G401 (cell line): ENCODE results near the gene CD68. TPM values are rescaled to one million over a fixed set of nuclear protein-coding genes. Genes with fewer than 3 reads are reported as not detected.

ENCODE experiments used
- DNase-seq: peaks from one replicate; pipeline ENCODE4 v3.0.0-alpha.2; 2015; ENCODE audit warnings: low spot score
- in situ Hi-C: cut with HindIII; loops from 2 replicates; pipeline ENCODE4 v1.10.0; 2016; ENCODE audit warnings: low sequenced_read_pairs, mixed read lengths
- total RNA-seq: library from RNA; depleted of rRNA; stranded (reverse); fragments of >200 nt; shearing (Covaris generic); gene quantifications from 2 replicates; pipeline ENCODE4 v1.2.3, GENCODE V29; 2014

CD68 gene
- total RNA-seq, 1 experiment from 2014 or later, result 119 TPM

DNA sequence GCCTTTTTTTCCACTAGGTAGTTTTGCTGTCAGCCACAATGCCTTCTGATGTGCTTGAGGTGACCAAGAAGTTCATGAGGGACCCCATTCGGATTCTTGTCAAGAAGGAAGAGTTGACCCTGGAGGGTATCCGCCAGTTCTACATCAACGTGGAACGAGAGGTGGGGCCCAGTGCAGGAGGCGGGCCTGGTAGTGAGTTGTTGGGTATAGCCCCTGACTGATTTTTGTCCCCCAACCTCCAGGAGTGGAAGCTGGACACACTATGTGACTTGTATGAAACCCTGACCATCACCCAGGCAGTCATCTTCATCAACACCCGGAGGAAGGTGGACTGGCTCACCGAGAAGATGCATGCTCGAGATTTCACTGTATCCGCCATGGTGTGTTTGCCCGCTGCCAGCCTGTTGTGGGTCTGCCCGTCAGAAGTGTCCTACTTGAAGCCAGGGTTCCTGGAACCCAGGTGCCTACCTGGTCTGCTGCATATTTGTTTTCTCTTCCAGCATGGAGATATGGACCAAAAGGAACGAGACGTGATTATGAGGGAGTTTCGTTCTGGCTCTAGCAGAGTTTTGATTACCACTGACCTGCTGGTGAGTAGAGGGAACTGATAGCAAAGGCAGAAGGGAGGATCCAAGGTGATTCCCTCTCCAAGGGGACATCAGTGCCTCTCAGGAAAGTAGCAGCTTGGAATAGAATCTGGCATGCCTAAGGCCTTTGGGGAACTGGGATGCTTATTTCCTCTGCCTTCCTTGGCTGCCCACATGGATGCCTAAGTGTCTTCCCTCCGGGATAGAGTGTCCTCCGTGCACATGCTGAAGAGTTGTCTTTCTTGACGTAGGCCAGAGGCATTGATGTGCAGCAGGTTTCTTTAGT is 1.9 kb upstream of the CD68 start:
- no peak for DNase-seq
- in situ Hi-C loops, result no loop called here

DNA sequence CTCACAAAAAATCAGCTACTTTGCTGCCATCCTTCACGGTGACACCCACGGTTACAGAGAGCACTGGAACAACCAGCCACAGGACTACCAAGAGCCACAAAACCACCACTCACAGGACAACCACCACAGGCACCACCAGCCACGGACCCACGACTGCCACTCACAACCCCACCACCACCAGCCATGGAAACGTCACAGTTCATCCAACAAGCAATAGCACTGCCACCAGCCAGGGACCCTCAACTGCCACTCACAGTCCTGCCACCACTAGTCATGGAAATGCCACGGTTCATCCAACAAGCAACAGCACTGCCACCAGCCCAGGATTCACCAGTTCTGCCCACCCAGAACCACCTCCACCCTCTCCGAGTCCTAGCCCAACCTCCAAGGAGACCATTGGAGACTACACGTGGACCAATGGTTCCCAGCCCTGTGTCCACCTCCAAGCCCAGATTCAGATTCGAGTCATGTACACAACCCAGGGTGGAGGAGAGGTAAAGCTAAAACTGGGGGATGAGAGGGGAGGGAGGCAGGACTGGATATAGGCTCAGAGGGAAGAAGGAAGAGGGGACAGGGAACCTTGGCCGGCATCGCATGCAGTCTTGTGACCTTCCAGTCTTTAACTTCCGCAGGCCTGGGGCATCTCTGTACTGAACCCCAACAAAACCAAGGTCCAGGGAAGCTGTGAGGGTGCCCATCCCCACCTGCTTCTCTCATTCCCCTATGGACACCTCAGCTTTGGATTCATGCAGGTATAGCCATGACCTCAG is 581 bp downstream of the CD68 start:
- DNase-seq, result no peak
- in situ Hi-C loops, result no loop called here

DNA sequence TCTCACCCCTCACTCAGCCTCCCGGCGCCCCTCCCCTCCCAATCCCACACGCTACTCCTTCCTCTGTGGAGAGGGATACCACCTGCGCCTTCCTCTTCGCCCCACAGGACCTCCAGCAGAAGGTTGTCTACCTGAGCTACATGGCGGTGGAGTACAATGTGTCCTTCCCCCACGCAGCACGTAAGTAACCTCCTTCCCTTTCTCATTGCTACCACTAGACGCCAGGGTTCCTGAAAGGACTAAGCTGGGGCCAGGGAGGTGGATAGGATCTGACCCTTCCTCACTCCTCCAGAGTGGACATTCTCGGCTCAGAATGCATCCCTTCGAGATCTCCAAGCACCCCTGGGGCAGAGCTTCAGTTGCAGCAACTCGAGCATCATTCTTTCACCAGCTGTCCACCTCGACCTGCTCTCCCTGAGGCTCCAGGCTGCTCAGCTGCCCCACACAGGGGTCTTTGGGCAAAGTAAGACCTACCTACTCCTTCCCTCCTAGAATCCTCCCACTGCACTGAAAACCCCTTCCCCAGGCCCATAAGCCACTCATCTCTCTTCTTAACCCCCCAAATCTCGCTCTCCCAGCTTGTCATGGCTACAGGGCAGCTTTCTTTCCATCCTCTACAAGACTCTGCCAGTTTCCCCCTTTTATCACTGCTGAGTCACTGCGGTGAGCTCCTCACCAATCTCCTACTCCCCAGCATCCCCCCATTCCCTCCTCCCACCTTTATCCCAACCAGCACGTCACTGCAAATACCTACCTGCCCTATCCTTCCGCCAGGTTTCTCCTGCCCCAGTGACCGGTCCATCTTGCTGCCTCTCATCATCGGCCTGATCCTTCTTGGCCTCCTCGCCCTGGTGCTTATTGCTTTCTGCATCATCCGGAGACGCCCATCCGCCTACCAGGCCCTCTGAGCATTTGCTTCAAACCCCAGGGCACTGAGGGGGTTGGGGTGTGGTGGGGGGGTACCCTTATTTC is 1.5 kb downstream of the CD68 start:
- in situ Hi-C loops, result no loop called here

DNA sequence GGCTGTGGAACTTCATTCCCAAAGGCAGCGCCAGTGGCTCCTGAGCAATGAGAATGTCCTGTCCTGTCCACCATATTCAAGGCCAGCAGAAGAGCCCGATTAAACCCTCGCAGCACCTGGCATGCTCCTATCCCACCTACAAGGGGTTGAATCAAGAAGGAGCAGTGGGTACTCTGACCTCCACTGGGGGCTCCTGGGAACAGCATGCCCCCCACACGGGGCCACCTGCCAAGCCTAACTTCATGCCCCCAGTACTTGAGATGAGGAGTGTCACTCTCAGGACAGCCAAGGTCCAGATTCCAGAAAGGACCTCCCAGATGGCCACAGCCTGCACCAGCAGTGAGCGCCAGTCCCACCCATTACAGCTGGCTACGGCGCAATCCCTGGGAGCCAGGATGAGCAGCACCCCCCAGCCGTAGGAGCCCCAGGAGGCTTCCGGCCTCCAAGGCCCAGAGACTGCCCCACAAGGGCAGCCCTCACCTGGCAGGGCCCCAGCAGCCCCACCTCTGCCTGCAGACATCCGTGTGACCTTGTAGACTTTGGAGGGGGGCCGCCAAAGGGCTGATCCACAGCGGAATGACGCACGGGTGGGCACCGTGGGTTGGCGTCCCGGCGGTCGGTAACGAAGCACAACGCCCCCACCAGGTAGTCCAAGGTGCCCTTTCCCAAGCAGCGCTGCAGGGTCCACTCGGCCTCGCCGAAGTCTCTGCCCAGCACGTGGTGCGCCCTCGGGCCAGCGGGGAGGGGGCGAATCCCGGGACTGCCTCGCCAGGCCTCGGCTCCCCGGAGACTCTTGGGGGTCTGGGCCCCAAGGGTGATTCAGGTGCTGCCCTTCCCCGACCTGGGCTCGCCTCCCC is 3.2 kb downstream of the CD68 start:
- DNase-seq, result no peak
- in situ Hi-C loops, result no loop called here

More for the DNA sequence above, 1.5 kb downstream of the CD68 start:
- DNase-seq, result no peak

DNA sequence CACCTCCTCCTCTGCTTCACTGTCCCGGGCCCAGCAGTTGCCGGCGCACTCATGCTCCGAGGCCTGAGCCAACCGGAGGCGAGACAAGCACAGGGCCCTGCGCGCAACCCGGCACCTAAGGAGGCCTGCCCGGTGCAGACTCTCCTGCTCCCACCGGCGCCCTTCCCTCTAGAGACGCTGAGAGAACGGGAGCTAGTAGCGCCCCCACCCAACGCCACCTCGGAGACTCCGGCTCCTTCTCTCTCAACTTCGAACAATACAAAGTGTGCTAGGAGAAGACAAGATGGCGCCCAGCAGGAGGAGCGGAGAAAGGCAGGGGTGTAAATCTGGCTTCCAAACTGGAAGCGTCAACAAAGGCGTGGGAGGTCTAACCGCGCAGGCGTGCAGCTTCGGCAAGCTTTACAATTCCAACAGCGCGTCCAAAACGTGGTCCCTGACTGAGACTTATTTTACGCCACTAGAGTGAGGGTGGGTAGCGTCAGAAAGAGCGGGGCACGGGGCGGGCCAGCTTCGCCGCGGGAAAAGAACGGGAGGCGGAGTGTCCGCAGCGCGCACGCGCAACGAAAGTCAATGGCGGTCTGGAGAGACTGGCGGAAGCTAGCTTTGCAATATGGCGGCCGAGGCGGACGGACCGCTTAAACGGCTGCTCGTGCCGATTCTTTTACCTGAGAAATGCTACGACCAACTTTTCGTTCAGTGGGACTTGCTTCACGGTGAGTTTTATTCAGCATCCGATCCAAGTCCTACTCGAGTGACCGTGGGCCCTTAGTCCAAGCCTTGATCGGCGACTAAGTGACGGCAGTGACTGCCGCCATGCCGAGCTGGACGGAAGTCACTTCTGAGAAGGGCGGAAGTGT is 4.0 kb downstream of the CD68 start, which contains the start of gene MPDU1:
MPDU1 (plus strand) TSS at position 600 of the 857 bp plus-strand sequence; CDS start at position 611, 11 bp downstream.
- in situ Hi-C loops, result no loop called here
- DNase-seq, result peak; percentile 97

DNA sequence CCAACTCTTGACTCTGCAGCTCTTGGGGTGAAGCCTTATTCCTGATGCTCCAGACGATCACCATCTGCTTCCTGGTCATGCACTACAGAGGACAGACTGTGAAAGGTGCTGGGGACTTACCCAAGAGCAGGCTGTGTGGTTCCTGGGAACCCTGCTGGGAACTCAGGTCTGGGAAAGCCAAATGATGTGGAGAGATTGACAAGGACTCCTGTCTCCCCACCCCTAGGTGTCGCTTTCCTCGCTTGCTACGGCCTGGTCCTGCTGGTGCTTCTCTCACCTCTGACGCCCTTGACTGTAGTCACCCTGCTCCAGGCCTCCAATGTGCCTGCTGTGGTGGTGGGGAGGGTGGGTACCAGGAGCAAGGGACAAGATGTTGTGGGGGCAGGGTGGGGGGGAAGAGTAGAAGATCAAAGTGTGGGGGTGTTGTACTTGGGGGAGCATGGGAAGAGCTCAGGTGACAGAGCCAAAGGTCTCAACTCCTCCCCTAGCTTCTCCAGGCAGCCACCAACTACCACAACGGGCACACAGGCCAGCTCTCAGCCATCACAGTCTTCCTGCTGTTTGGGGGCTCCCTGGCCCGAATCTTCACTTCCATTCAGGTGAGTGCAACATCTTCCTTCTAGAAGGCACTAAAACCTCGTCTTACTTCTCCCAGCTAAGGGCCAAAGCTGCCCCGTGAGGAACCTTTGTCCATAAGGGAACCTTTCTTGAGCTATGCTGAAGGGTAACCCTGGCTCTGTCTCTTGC is 7.4 kb downstream of the CD68 start:
- in situ Hi-C loops, result no loop called here

DNA sequence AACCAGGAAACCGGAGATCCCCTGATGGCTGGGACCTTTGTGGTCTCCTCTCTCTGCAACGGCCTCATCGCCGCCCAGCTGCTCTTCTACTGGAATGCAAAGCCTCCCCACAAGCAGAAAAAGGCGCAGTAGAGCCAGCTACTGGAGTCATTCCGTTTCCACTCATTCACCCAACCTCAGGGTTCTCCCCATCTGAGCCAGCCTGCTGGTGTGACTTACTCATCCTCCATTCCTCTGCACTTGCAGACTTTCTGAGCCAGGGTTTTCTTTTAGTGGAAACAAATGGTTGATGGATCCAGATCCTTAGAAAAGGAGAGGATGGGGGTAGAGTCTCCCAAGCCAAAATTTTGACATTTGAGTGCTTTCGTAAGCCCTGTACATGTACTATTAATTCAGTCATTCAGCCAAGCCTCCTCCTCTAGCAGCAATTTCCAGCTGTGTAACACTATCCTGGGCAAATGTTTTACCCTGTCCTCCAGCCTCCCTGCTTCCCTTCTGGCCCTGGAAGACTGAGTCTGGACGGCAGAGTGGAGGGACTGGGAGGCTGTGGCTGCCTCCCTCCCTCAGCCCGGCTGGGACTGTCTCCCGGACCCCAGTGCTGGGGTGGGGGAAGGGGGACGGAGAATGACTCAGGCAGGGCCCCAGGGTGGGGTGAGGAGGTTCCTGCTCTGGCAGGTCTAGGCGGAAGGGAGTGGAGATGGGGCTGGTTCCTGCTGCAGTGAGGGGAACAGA is 8.1 kb downstream of the CD68 start:
- in situ Hi-C loops, result no loop called here
- DNase-seq, result no peak

More for the DNA sequence above, 7.4 kb downstream of the CD68 start:
- DNase-seq, result peak; percentile 67

DNA sequence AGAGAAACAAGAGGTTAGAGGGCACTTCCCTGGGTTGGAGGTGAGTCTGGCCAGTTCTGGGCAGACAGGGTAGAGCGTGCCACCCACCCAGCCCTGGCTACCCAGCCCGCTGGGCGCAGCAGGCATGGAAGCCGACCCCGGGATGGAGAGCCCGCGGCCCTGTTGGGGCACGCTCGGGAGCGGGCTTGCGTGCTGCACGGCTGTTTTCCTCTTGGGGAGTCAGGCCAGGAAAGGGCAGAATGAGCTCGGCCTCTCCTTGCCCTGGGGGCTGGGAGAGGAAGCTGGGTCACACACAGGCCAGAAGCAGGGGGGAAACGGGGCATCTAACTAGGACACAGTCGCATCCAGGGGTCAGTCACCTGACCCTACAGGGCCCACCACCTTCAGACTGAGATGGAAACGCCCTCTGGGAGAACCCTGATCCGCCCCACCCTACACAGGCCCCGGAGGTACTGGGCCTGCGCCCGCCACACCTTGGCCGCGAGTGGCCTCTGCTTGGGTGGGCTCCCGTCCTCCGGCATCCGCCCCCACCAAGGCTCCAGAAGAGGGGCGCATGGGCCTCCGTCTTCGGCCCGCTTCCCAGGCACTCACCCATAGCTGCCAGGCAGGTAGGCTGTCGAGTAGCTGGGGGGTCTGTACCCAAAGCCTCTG is 9.2 kb downstream of the CD68 start:
- DNase-seq, result no peak
- in situ Hi-C loops, result no loop called here

DNA sequence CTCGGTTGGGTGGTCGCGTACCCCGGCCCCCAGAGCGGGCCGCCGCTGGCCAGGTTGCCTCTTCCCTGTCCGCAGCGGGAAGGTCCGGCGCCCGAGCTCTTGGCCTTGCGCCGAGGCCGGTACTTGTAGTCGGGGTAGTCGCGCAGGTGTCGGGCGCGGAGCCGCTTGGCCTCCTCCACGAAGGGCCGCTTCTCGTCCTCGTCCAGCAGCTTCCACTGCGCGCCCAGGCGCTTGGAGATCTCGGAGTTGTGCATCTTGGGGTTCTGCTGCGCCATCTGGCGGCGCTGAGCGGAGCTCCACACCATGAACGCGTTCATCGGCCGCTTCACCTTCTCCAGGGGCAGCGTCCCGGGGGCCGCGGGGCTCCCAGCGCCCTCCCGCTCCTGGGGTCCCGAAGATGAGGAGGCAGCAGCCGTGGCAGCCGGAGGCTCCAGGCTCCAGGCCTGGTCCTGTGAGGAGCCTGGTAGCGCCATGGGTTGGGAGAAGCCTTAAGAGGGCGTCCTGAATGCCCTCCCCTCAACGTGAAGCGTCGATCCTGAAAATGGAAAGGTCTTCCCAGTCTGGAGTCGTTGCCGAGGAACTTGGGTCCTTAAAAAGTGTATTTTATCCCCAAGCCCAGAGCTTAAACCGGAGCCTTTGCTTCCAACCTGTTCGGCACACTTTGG is 9.9 kb downstream of the CD68 start:
- in situ Hi-C loops, result no loop called here
- peak; percentile 93 for DNase-seq

DNA sequence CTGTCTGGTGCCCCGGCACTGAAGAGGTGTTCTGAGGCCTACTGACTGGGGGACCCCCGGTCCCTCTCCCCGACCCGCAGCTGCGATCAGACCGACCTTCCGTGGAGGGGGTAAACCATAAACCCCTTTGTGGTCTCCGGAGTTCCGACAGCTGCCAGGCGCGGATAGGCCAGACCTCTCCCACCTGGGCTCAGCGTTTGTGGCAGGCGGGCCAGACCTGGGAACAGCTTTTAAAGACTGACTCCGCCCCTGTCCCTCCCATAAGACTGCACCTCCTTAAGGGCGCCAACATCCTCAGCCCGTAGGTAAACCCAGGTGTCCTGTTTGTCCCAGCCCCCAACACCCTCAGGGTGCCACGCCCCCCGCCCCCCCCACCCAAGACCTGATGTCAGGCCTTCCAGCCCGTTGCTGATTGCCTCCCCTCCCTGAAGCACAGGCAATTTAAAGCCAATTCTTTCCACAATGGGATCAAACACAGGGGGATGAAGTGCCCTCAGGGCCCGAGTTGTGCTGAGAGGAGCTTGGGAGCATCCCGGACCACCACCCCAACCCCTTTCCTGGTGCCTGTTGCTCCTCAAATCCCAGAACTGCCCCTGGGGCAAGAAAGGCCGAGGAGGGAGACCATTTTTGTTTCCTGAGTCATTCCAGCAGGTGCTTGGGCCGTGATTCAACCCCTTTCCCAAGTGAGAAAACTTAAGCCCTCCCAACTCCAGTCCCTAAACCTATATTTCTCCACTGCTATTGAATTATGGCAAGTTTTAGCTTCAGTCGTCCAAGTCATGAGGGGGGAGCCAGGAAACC is 10.7 kb downstream of the CD68 start, which contains the start of gene SOX15:
SOX15 (minus strand) TSS at position 204 of the 801 bp plus-strand sequence. CDS start 418 bp downstream, outside the sequence.
- in situ Hi-C loops, result no loop called here
- no peak for DNase-seq

DNA sequence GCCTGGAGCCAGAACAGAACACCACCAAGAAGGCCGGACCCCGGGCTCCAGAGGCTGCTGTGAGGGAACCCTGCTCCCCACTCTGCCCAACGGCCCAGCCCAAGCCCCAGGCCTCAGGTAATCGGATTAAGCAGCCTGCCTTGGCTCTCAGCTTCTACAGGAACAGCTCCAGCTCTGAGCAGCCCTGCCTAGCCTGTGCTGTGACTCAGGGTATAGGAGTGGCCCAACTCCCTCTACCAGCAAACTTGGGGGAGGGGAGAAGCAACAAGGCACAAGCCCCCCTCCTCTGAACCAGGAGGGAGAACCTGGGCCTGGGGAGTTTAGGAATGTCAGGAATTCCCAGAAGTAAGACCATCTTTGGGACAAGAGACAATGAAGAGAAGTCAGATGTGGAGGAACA is 11.3 kb downstream of the CD68 start:
- in situ Hi-C loops, result no loop called here
- no peak for DNase-seq

DNA sequence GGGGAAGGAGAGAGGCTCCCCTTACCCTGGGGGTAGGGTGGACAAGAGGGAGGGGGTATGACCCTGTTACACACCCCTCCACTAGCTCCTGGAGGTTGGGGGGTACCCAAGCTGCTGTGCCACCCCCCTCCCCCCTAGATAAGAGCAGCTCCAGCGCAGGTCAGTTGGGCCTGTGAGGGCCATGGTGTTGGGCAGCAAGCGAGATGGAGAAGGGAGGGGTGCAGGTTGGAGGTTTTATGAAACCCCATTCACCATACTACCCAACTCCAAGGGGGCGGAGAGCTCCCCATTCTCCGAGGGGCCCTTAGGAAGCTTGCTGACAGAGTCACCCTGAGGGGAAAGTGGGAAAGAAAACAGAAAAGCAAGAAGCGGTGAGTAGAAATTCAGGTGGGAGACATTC is 12.2 kb downstream of the CD68 start:
- in situ Hi-C loops, result no loop called here

DNA sequence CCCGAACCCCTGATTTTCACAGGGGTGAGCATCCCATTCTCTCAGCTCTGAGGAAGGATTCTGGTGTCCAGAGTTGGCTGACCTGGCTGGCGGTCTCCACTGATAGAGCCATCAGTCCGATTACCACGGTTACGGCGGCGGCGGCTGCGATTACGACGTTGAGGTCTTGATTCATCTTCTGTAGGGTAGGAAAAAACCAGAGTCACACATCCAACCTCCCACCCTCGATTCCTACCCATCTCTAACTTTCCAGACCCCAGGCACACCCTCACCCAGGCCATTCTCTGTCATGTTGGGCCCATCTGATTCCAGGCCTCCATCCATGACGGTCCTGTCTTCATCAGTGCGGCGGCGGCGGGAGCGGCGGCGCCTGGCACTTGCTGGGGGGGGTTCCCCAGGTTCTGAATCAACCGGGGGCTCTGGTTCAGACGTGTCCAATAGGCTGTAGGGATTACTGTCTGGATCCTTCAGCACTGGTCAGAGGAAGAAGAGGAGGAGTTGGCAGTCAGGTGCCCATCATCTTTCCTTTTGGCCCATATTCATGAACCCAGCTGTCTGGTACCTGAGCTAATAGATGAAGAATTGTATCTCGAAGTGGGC is 13.1 kb downstream of the CD68 start:
- in situ Hi-C loops, result no loop called here
- DNase-seq, result no peak

More for the DNA sequence above, 12.2 kb downstream of the CD68 start:
- DNase-seq, result no peak

DNA sequence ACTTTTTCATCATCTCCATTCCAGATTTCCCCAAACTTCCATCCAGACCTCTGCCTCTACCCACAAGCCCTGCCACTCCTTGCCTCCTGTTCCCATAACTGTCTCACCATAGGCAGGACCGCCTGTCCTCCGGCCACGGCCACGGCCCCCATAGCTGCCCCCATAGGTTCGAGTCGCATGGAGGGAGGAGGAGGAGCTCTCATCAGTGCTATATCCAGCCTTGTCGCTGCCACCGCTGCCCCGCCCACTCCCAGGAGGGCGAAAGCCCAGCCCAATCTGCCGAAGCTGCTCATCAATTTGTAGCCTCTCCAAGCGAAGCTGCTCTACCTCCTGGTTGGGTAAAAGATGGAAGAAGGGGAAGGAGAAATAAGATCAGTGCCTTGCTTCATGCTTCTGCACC is 13.9 kb downstream of the CD68 start:
- in situ Hi-C loops, result no loop called here
- no peak for DNase-seq
